Vein endothelial cell (primary cell): ENCODE results near the gene OR12D1. TPM values are rescaled to one million over a fixed set of nuclear protein-coding genes. Genes with fewer than 3 reads are reported as not detected.

Experiments used
- total RNA-seq: library from RNA; depleted of rRNA; stranded (reverse); fragments of >200 nt; gene quantifications from 2 replicates; pipeline ENCODE4 v1.2.3, GENCODE V29; 2012

OR12D1 gene
- total RNA-seq, result not detected in 2 replicates

DNA sequence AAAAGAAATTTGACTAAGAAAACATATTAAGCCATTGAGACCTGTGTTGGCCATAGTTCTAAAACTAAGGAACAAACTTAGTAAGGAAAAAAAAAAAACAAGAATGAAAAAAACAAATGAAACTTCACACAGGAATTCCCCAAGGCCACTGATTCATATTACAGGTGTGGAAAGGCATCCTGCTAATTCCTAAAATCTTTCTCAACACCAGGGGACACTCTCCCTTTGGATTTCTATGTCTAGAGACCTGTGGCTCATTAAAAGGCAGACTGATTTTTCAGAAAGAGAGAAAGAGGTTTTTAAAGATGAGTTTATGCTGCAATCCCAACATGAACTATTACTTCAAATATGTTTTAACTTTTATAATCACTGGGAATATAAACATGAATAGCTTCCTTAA lies at the start of gene OR12D1:
TSS of gene OR12D1 (plus strand) at position 341 of the 400 bp plus-strand sequence.

DNA sequence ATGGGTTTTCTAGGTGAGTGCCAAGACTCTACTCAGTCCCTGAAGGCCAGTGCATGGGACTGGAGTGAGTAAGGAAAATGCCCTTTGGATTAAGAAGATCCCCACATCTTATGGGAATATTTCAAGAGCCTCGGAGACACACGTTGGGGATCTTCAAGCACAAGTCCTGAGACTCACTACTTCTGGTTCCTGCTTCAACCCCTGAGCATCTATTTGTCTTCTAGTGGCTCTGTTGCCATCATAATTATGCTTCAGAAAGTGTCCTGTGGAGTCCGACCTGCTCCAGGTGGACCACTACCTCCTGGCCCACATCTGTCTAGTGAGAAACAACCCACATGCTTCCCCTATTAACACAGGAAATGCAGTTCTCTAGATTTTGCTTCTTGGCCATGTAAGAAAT lies 46.0 kb upstream of the OR12D1 start, which contains the start of gene OR5V1:
TSS of gene OR5V1 (minus strand) at position 101 of the 400 bp plus-strand sequence. CDS start 12,670 bp downstream, outside the sequence.

DNA sequence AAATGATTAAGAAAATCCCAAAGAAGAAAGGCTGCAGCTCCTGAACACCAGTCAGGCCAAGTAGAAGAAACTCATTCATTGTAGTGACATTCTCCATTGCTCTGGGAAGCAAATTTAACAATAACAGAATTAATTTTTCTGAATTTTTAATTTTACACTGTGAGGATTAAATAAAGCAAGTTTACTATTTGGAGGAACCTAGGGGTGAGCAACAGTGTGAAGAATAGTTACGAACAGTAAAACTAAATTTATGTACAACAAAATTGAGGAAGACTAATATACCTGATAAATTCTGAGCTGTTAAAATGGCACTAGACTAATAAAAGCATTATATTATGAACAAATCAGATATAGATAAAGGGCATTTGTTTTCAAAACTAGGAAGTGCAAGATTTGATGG lies 39.5 kb upstream of the OR12D1 start, which contains the start of gene OR12D3:
TSS of gene OR12D3 (minus strand) at position 101 of the 400 bp plus-strand sequence. CDS start at position 97, 4 bp downstream.

DNA sequence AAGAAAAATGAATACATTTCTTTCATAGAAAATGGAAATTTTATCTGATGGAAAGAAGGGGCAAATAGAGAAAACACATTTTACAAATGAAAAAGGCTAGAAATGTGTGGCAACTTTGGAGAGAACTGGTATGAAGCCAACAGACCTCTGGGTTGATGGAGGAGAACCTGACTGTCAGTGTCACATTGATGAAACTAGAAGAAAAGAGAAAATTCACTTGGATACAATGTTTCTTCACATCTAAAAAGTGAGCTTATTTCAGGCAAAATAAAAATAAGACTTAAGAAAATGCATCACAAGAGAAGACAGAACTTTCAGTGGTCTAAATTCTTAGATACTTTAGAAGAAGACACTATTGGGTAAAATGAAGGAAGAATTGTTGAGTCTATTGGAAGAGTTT lies 19.4 kb upstream of the OR12D1 start, which contains the start of gene OR12D2:
TSS of gene OR12D2 (plus strand) at position 301 of the 400 bp plus-strand sequence. CDS start 1,069 bp downstream, outside the sequence.

DNA sequence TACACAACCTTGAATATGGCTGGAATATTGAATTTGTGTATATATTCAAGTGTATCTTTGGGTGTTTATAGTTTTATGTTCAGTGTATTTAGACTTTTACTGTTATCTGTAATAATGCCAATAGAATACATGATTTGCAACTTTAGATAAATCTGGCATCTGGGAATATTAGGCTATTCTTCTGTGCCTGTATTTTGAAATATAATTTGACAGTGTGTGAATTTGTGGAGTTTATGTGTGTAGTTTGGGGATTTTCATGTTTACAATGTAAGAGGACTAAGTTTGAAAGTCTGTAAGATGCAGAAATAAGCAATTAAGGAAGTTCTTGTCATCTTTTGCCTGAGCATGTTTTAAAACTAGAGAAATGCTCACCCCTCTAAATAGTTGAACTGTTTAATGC lies 24.3 kb downstream of the OR12D1 start, which contains the start of gene OR10C1:
TSS of gene OR10C1 (plus strand) at position 301 of the 400 bp plus-strand sequence. CDS start 710 bp downstream, outside the sequence.

DNA sequence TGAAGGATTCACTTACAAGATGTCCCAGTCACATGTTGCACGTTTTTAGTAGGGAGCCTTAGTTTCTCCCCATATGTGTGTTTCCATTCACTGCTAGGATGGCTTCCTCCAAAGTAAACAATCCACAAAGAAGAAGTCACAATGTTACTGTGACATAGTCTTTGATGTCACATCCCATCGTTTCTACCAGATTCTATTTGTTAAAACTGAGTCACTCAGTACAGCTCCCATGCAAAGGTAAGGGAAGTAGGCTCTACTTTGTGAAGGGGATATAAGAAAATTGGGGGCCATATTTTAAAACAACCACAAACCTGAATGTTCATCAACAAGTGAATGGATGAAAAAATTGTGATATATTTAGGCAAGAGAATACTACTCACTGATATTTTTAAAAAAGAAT lies 42.2 kb downstream of the OR12D1 start, which contains the start of the genes OR11A1 and OR2H1:
TSS of gene OR11A1 (minus strand) at position 101 of the 400 bp plus-strand sequence. CDS start 29,430 bp downstream, outside the sequence.
TSS of gene OR2H1 (plus strand) at position 185 of the 400 bp plus-strand sequence. CDS start 4,615 bp downstream, outside the sequence.

Other genes starting within 250 kb of the OR12D1 start
- not detected in 2 replicates for gene OR2J2, start 244.0 kb upstream of the OR12D1 start, total RNA-seq
- not detected in 2 replicates for gene OR14J1, start 113.2 kb upstream of the OR12D1 start, total RNA-seq
- gene OR5V1, start 46.1 kb upstream of the OR12D1 start, total RNA-seq, result not detected in 2 replicates
- gene OR12D3, start 39.6 kb upstream of the OR12D1 start, total RNA-seq, result not detected in 2 replicates
- not detected in 2 replicates for gene OR12D2, start 19.3 kb upstream of the OR12D1 start, total RNA-seq
- not detected in 2 replicates for gene OR10C1, start 24.4 kb downstream of the OR12D1 start, total RNA-seq
- not detected in 2 replicates for gene OR11A1, start 42.1 kb downstream of the OR12D1 start, total RNA-seq
- gene OR2H1, start 42.2 kb downstream of the OR12D1 start, total RNA-seq, result not detected in 2 replicates
- not detected in 2 replicates for gene MAS1L, start 73.0 kb downstream of the OR12D1 start, total RNA-seq
- gene UBD, start 144.8 kb downstream of the OR12D1 start, total RNA-seq, result 3.9 and 7.5 TPM in 2 replicates
- gene OR2H2, start 170.2 kb downstream of the OR12D1 start, total RNA-seq, result not detected in 2 replicates
- 4.6 and 6.6 TPM in 2 replicates for gene GABBR1, start 218.3 kb downstream of the OR12D1 start, total RNA-seq
- gene MOG, start 242.2 kb downstream of the OR12D1 start, total RNA-seq, result not detected in 2 replicates